HG03108 (cell line): Measurements from ENCODE around the gene MCC.

Experiments used
- ATAC-seq: cut with Tn5 transposase; IDR thresholded peaks from one replicate; pipeline ENCODE4 v1.9.1; 2021; ENCODE audit warnings: moderate library complexity; ENCODE audit not compliant: unreplicated experiment

MCC gene

GRCh38 chr5:113123618-113124017 is 364.6 kb downstream of the MCC start:
- no peak for ATAC-seq

- ATAC-seq, result no peak
Observed at GRCh38 chr5:113122053-113122452, 366.2 kb downstream of the MCC start.

GRCh38 chr5:113119246-113119924 is 368.9 kb downstream of the MCC start:
- ATAC-seq, result no peak

GRCh38 chr5:113118765-113119164 is 369.5 kb downstream of the MCC start:
- no peak for ATAC-seq

- ATAC-seq, result no peak
Observed at GRCh38 chr5:113118298-113118697, 370.0 kb downstream of the MCC start.

GRCh38 chr5:113117543-113118115 is 370.6 kb downstream of the MCC start:
- no peak for ATAC-seq

- no peak for ATAC-seq
Observed at GRCh38 chr5:113115956-113116355, 372.3 kb downstream of the MCC start.

- ATAC-seq, result no peak
Observed at GRCh38 chr5:113115061-113115460, 373.2 kb downstream of the MCC start.

- ATAC-seq, result no peak
Observed at GRCh38 chr5:113114559-113114958, 373.7 kb downstream of the MCC start.

- no peak for ATAC-seq
Observed at GRCh38 chr5:113112435-113112834, 375.8 kb downstream of the MCC start.

GRCh38 chr5:113110117-113110516 is 378.1 kb downstream of the MCC start:
- ATAC-seq, result no peak

GRCh38 chr5:113109344-113109743 is 378.9 kb downstream of the MCC start:
- ATAC-seq, result no peak

GRCh38 chr5:113108485-113108884 is 379.8 kb downstream of the MCC start:
- no peak for ATAC-seq

- ATAC-seq, result no peak
Observed at GRCh38 chr5:113106821-113107220, 381.4 kb downstream of the MCC start.

- no peak for ATAC-seq
Observed at GRCh38 chr5:113105693-113106280, 382.5 kb downstream of the MCC start.

- ATAC-seq, result no peak
Observed at GRCh38 chr5:113103330-113103729, 384.9 kb downstream of the MCC start.

GRCh38 chr5:113102121-113102531 is 386.1 kb downstream of the MCC start:
- no peak for ATAC-seq

GRCh38 chr5:113100981-113101380 is 387.3 kb downstream of the MCC start:
- ATAC-seq, result no peak

- ATAC-seq, result no peak
Observed at GRCh38 chr5:113099822-113100221, 388.4 kb downstream of the MCC start.

GRCh38 chr5:113098378-113098777 is 389.9 kb downstream of the MCC start:
- no peak for ATAC-seq

- no peak for ATAC-seq
Observed at GRCh38 chr5:113095831-113096230, 392.4 kb downstream of the MCC start.

- no peak for ATAC-seq
Observed at GRCh38 chr5:113093558-113093957, 394.7 kb downstream of the MCC start.

GRCh38 chr5:113092683-113093082 is 395.6 kb downstream of the MCC start:
- no peak for ATAC-seq
